WTC11 (cell line): ENCODE measurements around the gene NOXA1. TPM values are rescaled to one million over a fixed set of nuclear protein-coding genes. Genes with fewer than 3 reads are reported as not detected.

Source experiments
- ATAC-seq: fragments of 200-7000 bp; cut with Tn5 transposase; 2 replicates; pipeline ENCODE4 v1.10.0; 2021; ENCODE audit warnings: mild to moderate bottlenecking, moderate library complexity
- CTCF ChIA-PET: fragments of 300-600 bp; sonication (Branson Sonifier 250); formaldehyde crosslinking; loops from one replicate; lab custom pipeline; 2021; ENCODE audit warnings: antibody characterized with exemption; lab: Charles Lee
- POLR2A ChIA-PET: fragments of 350-600 bp; sonication (Branson Sonifier 250); formaldehyde crosslinking; loops from one replicate; lab custom pipeline; 2021; ENCODE audit warnings: antibody characterized with exemption; lab: Charles Lee
- DNase-seq: peaks from one replicate; pipeline ENCODE4 v3.0.0; 2021; ENCODE audit warnings: low spot score
- H3K27ac Mint-ChIP-seq: 2 replicates; pipeline ENCODE4 v1.8.0; 2021; ENCODE audit warnings: mixed read lengths
- H3K27me3 Mint-ChIP-seq: 2 replicates; pipeline ENCODE4 v1.8.0; 2021; ENCODE audit warnings: low read depth, mild to moderate bottlenecking, moderate library complexity, mixed read lengths
- H3K36me3 Mint-ChIP-seq: 2 replicates; pipeline ENCODE4 v1.8.0; 2021; ENCODE audit warnings: mixed read lengths
- H3K4me1 Mint-ChIP-seq: 2 replicates; pipeline ENCODE4 v1.8.0; 2022; ENCODE audit warnings: mixed read lengths
- H3K4me3 Mint-ChIP-seq: 2 replicates; pipeline ENCODE4 v1.8.0; 2021; ENCODE audit warnings: mild to moderate bottlenecking, moderate library complexity, mixed read lengths
- H3K9me3 Mint-ChIP-seq: 2 replicates; pipeline ENCODE4 v1.8.0; 2021; ENCODE audit warnings: mixed read lengths
- AFF4 ChIP-seq: sonication (generic); formaldehyde crosslinking; IDR thresholded peaks from 2 replicates; pipeline ENCODE4 v1.8.1; 2023; ENCODE audit warnings: mild to moderate bottlenecking, missing genetic modification reagents, borderline replicate concordance
- AR ChIP-seq: fragments of 250-450 bp; sonication (Bioruptor Pico); IDR thresholded peaks from 2 replicates; pipeline ENCODE4 v1.9.0; 2021; ENCODE audit warnings: mild to moderate bottlenecking
- ARID4B ChIP-seq: sonication (generic); formaldehyde crosslinking; IDR thresholded peaks from 2 replicates; pipeline ENCODE4 v1.8.0; 2023; ENCODE audit warnings: missing genetic modification reagents, mild to moderate bottlenecking, borderline replicate concordance
- E2F1 ChIP-seq: sonication (generic); formaldehyde crosslinking; IDR thresholded peaks from 2 replicates; pipeline ENCODE4 v1.8.0; 2022; ENCODE audit warnings: mild to moderate bottlenecking, missing genetic modification reagents
- ESRRA ChIP-seq: sonication (generic); formaldehyde crosslinking; IDR thresholded peaks from 2 replicates; pipeline ENCODE4 v1.8.1; 2022; ENCODE audit warnings: mild to moderate bottlenecking, missing genetic modification reagents, borderline replicate concordance
- ETV6 ChIP-seq: sonication (generic); formaldehyde crosslinking; IDR thresholded peaks from 2 replicates; pipeline ENCODE4 v1.8.1; 2022; ENCODE audit warnings: mild to moderate bottlenecking, missing genetic modification reagents
- FOXP1 ChIP-seq: sonication (generic); formaldehyde crosslinking; IDR thresholded peaks from 2 replicates; pipeline ENCODE4 v1.8.0; 2022; ENCODE audit warnings: missing genetic modification reagents, mild to moderate bottlenecking, moderate library complexity, borderline replicate concordance
- FOXP4 ChIP-seq: sonication (generic); formaldehyde crosslinking; IDR thresholded peaks from 2 replicates; pipeline ENCODE4 v1.8.0; 2022; ENCODE audit warnings: mild to moderate bottlenecking, missing genetic modification reagents
- NR1H2 ChIP-seq: sonication (generic); formaldehyde crosslinking; IDR thresholded peaks from 2 replicates; pipeline ENCODE4 v1.9.0; 2021; ENCODE audit warnings: mild to moderate bottlenecking, moderate library complexity, missing genetic modification reagents
- NR2C2 ChIP-seq: sonication (generic); formaldehyde crosslinking; IDR thresholded peaks from 2 replicates; pipeline ENCODE4 v1.8.0; 2022; ENCODE audit warnings: mild to moderate bottlenecking, missing genetic modification reagents
- TCF7 ChIP-seq: sonication (generic); formaldehyde crosslinking; IDR thresholded peaks from 2 replicates; pipeline ENCODE4 v1.8.0; 2022; ENCODE audit warnings: mild to moderate bottlenecking, low read depth, missing genetic modification reagents, moderate library complexity
- ZNF138 ChIP-seq: sonication (generic); formaldehyde crosslinking; conservative IDR thresholded peaks from 2 replicates; pipeline ENCODE4 v1.8.1; 2022; ENCODE audit warnings: mild to moderate bottlenecking, moderate library complexity, missing genetic modification reagents
- ZNF219 ChIP-seq: sonication (generic); formaldehyde crosslinking; IDR thresholded peaks from 2 replicates; pipeline ENCODE4 v1.8.0; 2023; ENCODE audit warnings: missing genetic modification reagents, mild to moderate bottlenecking, borderline replicate concordance
- ZNF263 ChIP-seq: sonication (generic); formaldehyde crosslinking; IDR thresholded peaks from 2 replicates; pipeline ENCODE4 v1.8.1; 2022; ENCODE audit warnings: low read depth, mild to moderate bottlenecking, moderate library complexity, missing genetic modification reagents
- ZNF317 ChIP-seq: sonication (generic); formaldehyde crosslinking; IDR thresholded peaks from 2 replicates; pipeline ENCODE4 v1.8.1; 2023; ENCODE audit warnings: low read depth, mild to moderate bottlenecking, moderate library complexity, missing genetic modification reagents, borderline replicate concordance
- total RNA-seq: library from RNA; stranded (reverse); gene quantifications from 3 replicates; pipeline ENCODE4 v1.2.3, GENCODE V29; 2021

NOXA1 gene
- total RNA-seq, 1 experiment from 2014 or later: 2.9 TPM

GRCh38 chr9:137411260-137411644 is 11.9 kb upstream of the NOXA1 start:
- DNase-seq (no peak), ATAC-seq (no peak)
- Mint-ChIP-seq H3K4me3 (no peak overlapping the region), H3K4me1 (no peaks in the 10 kb centered on the region), H3K27ac (no peak overlapping the region), H3K9me3 (no peaks in the 10 kb centered on the region), H3K36me3 (no peaks in the 10 kb centered on the region), H3K27me3 (peaks cover 1% of the 10 kb centered on the region; the same call in 1 of the 2 replicates)
- CTCF ChIA-PET: interaction anchor here (1.4 to 3.3 kb wide), 2 partner anchors 12 to 124 kb away, joined by 5 to 24 read pairs; partner anchors contain the start of genes EXD3 and NOXA1
- TF ChIP-seq ZNF219: no peak
- TF ChIP-seq ZNF317 (CRISPR knock-in tag): no peak
- no peak for TF ChIP-seq NR2C2 (CRISPR knock-in tag)
- TF ChIP-seq ESRRA (CRISPR knock-in tag): no peak
- TF ChIP-seq NR1H2 (CRISPR knock-in tag): no peak
- TF ChIP-seq FOXP4 (CRISPR knock-in tag): no peak
- no peak for TF ChIP-seq AR (CRISPR knock-in tag)
- no peak for TF ChIP-seq ETV6 (CRISPR knock-in tag)
- TF ChIP-seq ZNF263: no peak
- POLR2A ChIA-PET: no interaction called here

GRCh38 chr9:137411645-137412380 is 11.4 kb upstream of the NOXA1 start:
- Mint-ChIP-seq H3K4me1 (no peaks in the 10 kb centered on the region), H3K36me3 (no peaks in the 10 kb centered on the region), H3K4me3 (no peak overlapping the region), H3K27me3 (no peaks in the 10 kb centered on the region), H3K9me3 (no peaks in the 10 kb centered on the region), H3K27ac (no peak overlapping the region)
- POLR2A ChIA-PET: no interaction called here
- CTCF ChIA-PET: interaction anchor here (0.6 to 3.3 kb wide), 4 partner anchors 11 to 125 kb away, joined by 3 to 24 read pairs (median 5); partner anchors contain the start of genes EXD3, NOXA1 and NRARP
- DNase-seq (no peak), ATAC-seq (no peak)
- TF ChIP-seq ARID4B (CRISPR knock-in tag) (no peak), ZNF138 (CRISPR knock-in tag) (no peak)

GRCh38 chr9:137412431-137412830 is 10.8 kb upstream of the NOXA1 start:
- no peaks in the 10 kb centered on the region for H3K4me1 Mint-ChIP-seq
- ATAC-seq (no peak), DNase-seq (no peak)
- no peak overlapping the region for H3K4me3 Mint-ChIP-seq
- ChIA-PET POLR2A (no interaction called here), CTCF (interaction anchor here (0.6 to 3.3 kb wide), 4 partner anchors 11 to 125 kb away, joined by 3 to 24 read pairs (median 5); partner anchors contain the start of genes EXD3, NOXA1 and NRARP)
- no peaks in the 10 kb centered on the region for H3K27me3 Mint-ChIP-seq
- H3K9me3 Mint-ChIP-seq: no peaks in the 10 kb centered on the region
- H3K36me3 Mint-ChIP-seq: no peaks in the 10 kb centered on the region
- no peak overlapping the region for H3K27ac Mint-ChIP-seq
- no peak for TF ChIP-seq FOXP1 (CRISPR knock-in tag)
- no peak for TF ChIP-seq TCF7 (CRISPR knock-in tag)
- TF ChIP-seq AFF4: no peak
- no peak for TF ChIP-seq E2F1
